ENCODE measurements around the gene TGFBR1.

Gene TGFBR1

GRCh38 chr9:99150451-99151171 lies 45.7 kb downstream of the TGFBR1 start:
- TF ChIP-seq, protein P1, sequence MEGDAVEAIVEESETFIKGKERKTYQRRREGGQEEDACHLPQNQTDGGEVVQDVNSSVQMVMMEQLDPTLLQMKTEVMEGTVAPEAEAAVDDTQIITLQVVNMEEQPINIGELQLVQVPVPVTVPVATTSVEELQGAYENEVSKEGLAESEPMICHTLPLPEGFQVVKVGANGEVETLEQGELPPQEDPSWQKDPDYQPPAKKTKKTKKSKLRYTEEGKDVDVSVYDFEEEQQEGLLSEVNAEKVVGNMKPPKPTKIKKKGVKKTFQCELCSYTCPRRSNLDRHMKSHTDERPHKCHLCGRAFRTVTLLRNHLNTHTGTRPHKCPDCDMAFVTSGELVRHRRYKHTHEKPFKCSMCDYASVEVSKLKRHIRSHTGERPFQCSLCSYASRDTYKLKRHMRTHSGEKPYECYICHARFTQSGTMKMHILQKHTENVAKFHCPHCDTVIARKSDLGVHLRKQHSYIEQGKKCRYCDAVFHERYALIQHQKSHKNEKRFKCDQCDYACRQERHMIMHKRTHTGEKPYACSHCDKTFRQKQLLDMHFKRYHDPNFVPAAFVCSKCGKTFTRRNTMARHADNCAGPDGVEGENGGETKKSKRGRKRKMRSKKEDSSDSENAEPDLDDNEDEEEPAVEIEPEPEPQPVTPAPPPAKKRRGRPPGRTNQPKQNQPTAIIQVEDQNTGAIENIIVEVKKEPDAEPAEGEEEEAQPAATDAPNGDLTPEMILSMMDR (conservative IDR thresholded peaks at IDR 0.05; ENCODE audit: low read length), result no peak
- TF ChIP-seq EZH2phosphoT487 (IDR thresholded peaks at IDR 0.05; ENCODE audit: borderline replicate concordance), result no peak
- H3K79me2 ChIP-seq (ENCODE audit: insufficient read depth, low read length), result no peaks in the 10 kb centered on the region
- H3K36me3 ChIP-seq (ENCODE audit: insufficient read depth, low read length), result peaks cover 57% of the 10 kb centered on the region

GRCh38 chr9:99154356-99154755 lies 49.4 kb downstream of the TGFBR1 start:
- H3K9ac ChIP-seq (ENCODE audit: low read depth, low read length, poor library complexity, severe bottlenecking), result no peak overlapping the region
- H3K4me2 ChIP-seq (ENCODE audit: low read depth, low read length, poor library complexity, severe bottlenecking), result no peak overlapping the region
- peaks cover 12% of the 10 kb centered on the region for H3K4me1 ChIP-seq (ENCODE audit: insufficient read depth, low read length, poor library complexity, severe bottlenecking)
- H3K36me3 ChIP-seq (ENCODE audit: insufficient read depth, low read length), result peaks cover 19% of the 10 kb centered on the region; the same call in 1 of the 2 replicates
- H3K9me2 ChIP-seq (replicated peaks; ENCODE audit: low read depth, low read length), result no peaks in the 10 kb centered on the region
- no peaks in the 10 kb centered on the region for H4K20me1 ChIP-seq (ENCODE audit: insufficient read depth, low read length, poor library complexity, severe bottlenecking)
- no peaks in the 10 kb centered on the region for H3K79me2 ChIP-seq (ENCODE audit: insufficient read depth, low read length)
- 0 out of 2 replicates have a peak, but pooled peaks cover 5% of the 10 kb centered on the region for H3F3A ChIP-seq (ENCODE audit: low read depth)
- H3K27me3 ChIP-seq (ENCODE audit: insufficient read depth, low read length, poor library complexity, severe bottlenecking), result no peaks in the 10 kb centered on the region
- TF ChIP-seq, protein P1 (conservative IDR thresholded peaks at IDR 0.05; ENCODE audit: low read length), result no peak
- TF ChIP-seq EZH2phosphoT487 (IDR thresholded peaks at IDR 0.05; ENCODE audit: borderline replicate concordance), result no peak
- H3K4me3 ChIP-seq (ENCODE audit: low read length, poor library complexity, severe bottlenecking), result no peak overlapping the region
- H2AFZ ChIP-seq (ENCODE audit: low read length), result no peak overlapping the region
- no peaks in the 10 kb centered on the region for H3K9me3 ChIP-seq (ENCODE audit: insufficient read depth, low read depth, low read length)

More at GRCh38 chr9:99150451-99151171, 45.7 kb downstream of the TGFBR1 start:
- 0 out of 2 replicates have a peak, but pooled peaks cover 5% of the 10 kb centered on the region for H3F3A ChIP-seq (ENCODE audit: low read depth)
- H3K4me1 ChIP-seq (ENCODE audit: insufficient read depth, low read length, poor library complexity, severe bottlenecking), result peaks cover 12% of the 10 kb centered on the region
- no peak overlapping the region for H3K4me3 ChIP-seq (ENCODE audit: low read length, poor library complexity, severe bottlenecking)
- no peaks in the 10 kb centered on the region for H3K27me3 ChIP-seq (ENCODE audit: insufficient read depth, low read length, poor library complexity, severe bottlenecking)
- H3K9me2 ChIP-seq (replicated peaks; ENCODE audit: low read depth, low read length), result no peaks in the 10 kb centered on the region
- H2AFZ ChIP-seq (ENCODE audit: low read length), result no peak overlapping the region
- no peak overlapping the region for H3K9ac ChIP-seq (ENCODE audit: low read depth, low read length, poor library complexity, severe bottlenecking)
- H3K4me2 ChIP-seq (ENCODE audit: low read depth, low read length, poor library complexity, severe bottlenecking), result peak overlapping the region; percentile 43
- H3K9me3 ChIP-seq (ENCODE audit: insufficient read depth, low read depth, low read length), result no peaks in the 10 kb centered on the region
- no peaks in the 10 kb centered on the region for H4K20me1 ChIP-seq (ENCODE audit: insufficient read depth, low read length, poor library complexity, severe bottlenecking)

- Histone ChIP-seq H3K27me3 (ENCODE audit: insufficient read depth, low read length, poor library complexity, severe bottlenecking) (no peaks in the 10 kb centered on the region), H3K4me1 (ENCODE audit: insufficient read depth, low read length, poor library complexity, severe bottlenecking) (peaks cover 3% of the 10 kb centered on the region), H2AFZ (ENCODE audit: low read length) (no peak overlapping the region), H3K79me2 (ENCODE audit: insufficient read depth, low read length) (no peaks in the 10 kb centered on the region), H3K9me2 (replicated peaks; ENCODE audit: low read depth, low read length) (no peaks in the 10 kb centered on the region), H3F3A (ENCODE audit: low read depth) (0 out of 2 replicates have a peak, but pooled peaks cover 2% of the 10 kb centered on the region), H3K36me3 (ENCODE audit: insufficient read depth, low read length) (peaks cover 11% of the 10 kb centered on the region; the same call in 1 of the 2 replicates), H3K4me2 (ENCODE audit: low read depth, low read length, poor library complexity, severe bottlenecking) (no peak overlapping the region), H3K4me3 (ENCODE audit: low read length, poor library complexity, severe bottlenecking) (no peak overlapping the region), H3K9ac (ENCODE audit: low read depth, low read length, poor library complexity, severe bottlenecking) (no peak overlapping the region), H3K9me3 (ENCODE audit: insufficient read depth, low read depth, low read length) (no peaks in the 10 kb centered on the region), H4K20me1 (ENCODE audit: insufficient read depth, low read length, poor library complexity, severe bottlenecking) (no peaks in the 10 kb centered on the region)
- no peak for TF ChIP-seq EZH2phosphoT487 (IDR thresholded peaks at IDR 0.05; ENCODE audit: borderline replicate concordance)
- TF ChIP-seq, protein P1 (conservative IDR thresholded peaks at IDR 0.05; ENCODE audit: low read length), result no peak
These were observed 50.8 kb downstream of the TGFBR1 start for GRCh38 chr9:99155736-99156135.

All from Loucy (cell line).